DMS 273 (cell line): ENCODE measurements around the gene PARL.

Source experiments
- DNase-seq: peaks from one replicate; lab custom pipeline; 2025; ENCODE audit not compliant: unreplicated experiment; lab: John Stamatoyannopoulos, UW

The PARL gene

GRCh38 chr3:183862610-183863009 lies 22.1 kb downstream of the PARL start:
- DNase-seq: no peak

DNA sequence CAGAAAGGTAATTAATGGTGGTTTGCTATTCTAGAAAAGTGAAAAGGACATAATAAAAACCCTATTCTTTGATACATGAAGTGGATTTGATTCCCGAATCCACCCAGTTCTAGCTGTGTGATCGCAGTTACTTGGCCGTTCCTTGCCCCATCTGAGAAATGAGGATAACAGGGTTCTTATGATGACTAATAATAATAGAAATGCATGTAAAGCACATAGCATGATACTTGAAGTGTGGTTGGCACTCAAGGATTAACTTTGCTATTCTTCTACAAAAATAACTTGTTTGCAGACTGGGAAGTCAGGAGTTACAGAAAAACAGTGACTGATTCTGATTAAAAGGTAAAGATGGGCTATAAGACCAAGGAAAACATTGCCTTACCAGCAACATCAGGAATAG lies 26.8 kb downstream of the PARL start:
- no peak for DNase-seq

DNA sequence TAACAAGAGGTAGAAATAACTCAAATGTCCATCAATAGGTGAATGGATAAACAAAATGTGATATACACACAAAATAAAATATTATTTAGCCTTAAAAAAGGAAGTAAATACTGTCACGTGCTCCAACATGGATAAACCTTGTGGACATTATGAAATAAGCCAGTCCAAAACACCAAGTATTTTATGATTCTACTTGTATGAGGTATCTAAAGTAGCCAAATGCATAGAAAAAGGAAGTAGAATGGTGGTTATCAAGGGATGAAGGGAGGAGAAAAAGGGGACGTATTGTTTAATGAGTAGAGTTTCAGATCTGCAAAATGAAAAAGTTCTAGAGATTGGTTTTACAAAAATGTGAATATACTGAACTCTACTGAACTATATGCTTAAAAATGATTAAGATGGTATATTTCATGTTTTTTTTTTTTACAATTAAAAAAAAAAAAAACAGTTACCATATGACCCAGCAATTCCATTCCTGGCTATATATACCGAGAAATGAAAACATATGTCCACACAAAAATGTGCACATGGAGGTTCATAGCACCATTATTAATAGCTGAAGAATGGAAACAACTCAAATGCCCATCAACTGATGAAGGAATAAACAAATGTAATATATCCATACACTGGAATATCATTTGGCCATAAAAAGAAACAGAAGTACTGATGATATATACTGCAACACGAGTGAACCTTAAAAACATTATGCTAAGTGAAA lies 30.2 kb downstream of the PARL start:
- DNase-seq: no peak

GRCh38 chr3:183845608-183846288 lies 38.9 kb downstream of the PARL start:
- DNase-seq: no peak

GRCh38 chr3:183845090-183845489 lies 39.6 kb downstream of the PARL start:
- no peak for DNase-seq

DNA sequence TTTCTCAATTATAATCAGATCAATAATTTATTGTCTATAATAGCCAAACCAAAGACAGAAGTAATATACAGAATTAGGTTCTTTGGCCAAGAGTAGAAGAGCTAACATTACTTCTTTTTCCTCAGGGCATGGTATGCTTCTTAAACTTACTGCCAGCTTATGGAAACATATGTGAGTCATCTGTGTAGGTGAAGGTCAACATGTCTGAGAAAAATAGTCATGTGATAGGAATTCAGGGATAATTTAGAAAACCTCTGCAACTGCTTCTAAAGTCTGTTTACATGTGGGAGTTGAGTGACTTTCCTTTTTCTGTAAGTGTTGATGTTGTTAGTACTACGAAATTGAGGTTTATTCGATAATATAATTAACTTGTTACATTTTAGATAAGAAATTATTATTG lies 40.1 kb downstream of the PARL start:
- DNase-seq: no peak

DNA sequence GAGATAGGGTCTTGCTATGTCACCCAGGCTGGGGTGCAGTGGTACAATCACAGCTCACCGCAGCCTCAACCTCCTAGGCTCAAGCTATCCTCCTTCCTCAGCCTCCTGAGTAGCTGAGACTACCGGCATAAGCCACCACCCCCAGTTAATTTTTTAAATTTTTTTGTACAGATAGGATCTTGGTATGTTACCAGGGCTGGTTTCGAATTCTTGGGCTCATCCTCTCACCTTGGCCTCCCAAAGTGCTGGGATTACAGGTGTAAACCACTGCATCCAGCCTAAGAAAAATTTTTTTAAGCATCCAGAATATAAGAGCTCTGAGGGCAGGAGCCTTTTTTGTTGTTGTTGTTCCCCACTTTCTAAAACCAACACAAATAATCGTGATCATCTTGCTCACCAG lies 44.9 kb downstream of the PARL start:
- DNase-seq: no peak

DNA sequence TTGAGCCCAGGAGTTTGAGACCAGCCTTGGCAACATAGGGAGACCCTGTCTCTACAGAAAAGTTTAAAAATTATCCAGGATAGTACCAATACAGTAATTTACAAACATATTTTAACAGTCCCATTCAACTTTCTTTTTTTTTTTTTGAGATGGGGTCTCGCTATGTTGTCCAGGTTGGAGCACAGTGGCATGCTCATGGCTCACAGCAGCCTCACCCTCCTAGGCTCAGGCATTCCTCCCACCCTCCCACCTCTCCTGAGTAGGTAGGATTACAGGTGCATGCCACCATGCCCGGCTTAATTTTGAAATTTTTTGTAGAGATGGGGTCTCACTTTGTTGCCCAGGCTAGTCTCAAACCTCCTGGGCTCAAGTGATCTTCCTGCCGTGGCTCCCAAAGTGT lies 46.8 kb downstream of the PARL start:
- DNase-seq: no peak

GRCh38 chr3:183837390-183837789 lies 47.3 kb downstream of the PARL start:
- DNase-seq: no peak

GRCh38 chr3:183833516-183833915 lies 51.2 kb downstream of the PARL start:
- DNase-seq: no peak

DNA sequence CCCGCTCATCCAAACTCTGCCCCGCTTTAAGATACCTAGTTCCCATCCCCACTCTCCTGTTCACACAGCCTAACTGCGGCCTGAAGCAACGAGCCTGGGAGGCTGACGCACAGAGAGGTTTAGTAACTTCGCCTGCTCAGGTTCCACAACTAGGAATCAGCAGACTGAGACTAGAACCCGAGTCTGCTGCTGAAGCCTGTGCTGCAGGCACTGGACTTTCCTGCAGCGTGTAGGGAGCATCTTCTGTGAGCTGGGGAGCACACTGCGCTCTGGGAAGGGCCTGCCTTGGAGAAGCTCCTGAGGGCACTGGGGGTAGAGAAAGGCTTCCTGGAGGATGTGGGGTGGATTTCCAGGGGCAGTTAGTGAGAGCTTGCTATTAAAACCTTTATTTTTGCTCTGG lies 54.5 kb downstream of the PARL start:
- DNase-seq: no peak

GRCh38 chr3:183829466-183829865 lies 55.2 kb downstream of the PARL start:
- DNase-seq: no peak

DNA sequence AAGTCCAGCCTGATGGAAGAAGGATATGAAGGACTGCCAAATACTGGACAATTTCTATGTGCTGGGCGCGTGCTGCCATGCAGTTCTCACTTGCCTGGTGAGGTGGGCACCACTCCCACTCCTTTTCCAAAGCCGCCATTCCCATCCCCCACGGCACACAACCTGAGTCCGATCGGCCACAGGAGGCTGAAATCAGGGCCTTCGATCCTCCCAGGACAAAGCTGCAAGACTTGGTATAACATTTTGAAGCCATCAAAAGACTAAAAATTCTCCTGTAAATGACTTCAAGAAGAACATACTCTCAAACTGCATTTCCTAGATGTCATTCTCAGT lies 56.2 kb downstream of the PARL start:
- no peak for DNase-seq

DNA sequence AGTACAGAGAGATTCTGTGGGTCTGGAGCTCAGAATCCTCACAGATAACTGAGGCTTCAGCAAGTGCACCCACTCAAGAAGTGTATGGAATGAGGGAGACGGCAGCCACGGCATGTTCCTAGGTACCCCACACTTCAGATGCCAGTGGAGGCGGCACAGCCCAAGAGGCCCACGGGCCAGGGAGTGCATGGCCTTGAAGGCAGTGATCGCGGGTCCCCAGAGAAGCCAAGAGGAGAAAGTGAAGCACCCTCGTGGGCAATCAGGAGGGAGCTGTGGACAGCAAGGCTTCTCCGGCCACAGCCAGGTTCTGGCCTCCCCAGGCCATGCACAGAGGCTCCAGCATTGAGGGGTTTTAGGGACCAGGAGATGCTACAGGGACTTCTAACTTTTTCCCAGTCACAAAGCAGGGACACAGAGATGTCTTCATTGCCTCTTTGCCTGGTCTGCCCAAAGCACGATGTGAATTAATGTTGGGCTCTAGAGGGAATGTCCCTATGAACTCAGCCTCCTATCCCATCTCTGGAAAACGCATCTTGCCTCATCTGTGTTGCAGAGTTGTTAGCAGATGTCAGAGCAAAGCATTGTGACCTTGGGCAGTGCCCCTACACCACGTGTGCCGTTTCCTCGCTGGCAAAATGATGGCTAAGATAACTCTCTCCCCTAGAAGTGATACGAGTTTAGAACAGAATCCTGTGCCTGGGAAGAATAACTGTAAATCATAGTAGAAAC lies 56.7 kb downstream of the PARL start:
- DNase-seq: no peak

GRCh38 chr3:183826448-183827250 lies 58.0 kb downstream of the PARL start:
- peak; percentile 82 for DNase-seq

GRCh38 chr3:183825456-183826161 lies 59.1 kb downstream of the PARL start, which contains the start of gene MAP6D1:
TSS of gene MAP6D1 (minus strand) at chr3:183825577. CDS start at chr3:183825547, 30 bp downstream.
- DNase-seq: peak; percentile 95

- peak; percentile 69 for DNase-seq
These were observed 59.8 kb downstream of the PARL start for GRCh38 chr3:183824761-183825455.

DNA sequence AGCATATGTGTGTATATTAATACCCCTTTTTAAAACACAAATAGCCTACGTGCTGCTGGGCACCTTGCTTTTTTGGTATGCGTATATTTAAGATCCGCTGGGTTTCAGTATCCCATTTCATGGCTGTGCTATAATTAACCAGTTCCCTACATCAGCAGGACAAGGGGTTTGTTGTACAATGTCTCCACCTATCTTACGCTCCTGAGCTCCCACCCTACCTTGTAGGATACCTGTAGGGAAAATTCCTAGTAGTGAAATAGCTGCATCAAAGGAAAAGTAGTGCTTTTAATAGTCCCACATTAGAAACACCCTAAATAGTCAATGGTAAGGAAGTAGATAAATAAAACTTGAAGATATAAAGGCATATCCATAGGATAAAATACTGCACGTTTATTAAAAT lies 60.7 kb downstream of the PARL start:
- peak; percentile 66 for DNase-seq

GRCh38 chr3:183822631-183823030 lies 62.0 kb downstream of the PARL start:
- DNase-seq: peak; percentile 27

DNA sequence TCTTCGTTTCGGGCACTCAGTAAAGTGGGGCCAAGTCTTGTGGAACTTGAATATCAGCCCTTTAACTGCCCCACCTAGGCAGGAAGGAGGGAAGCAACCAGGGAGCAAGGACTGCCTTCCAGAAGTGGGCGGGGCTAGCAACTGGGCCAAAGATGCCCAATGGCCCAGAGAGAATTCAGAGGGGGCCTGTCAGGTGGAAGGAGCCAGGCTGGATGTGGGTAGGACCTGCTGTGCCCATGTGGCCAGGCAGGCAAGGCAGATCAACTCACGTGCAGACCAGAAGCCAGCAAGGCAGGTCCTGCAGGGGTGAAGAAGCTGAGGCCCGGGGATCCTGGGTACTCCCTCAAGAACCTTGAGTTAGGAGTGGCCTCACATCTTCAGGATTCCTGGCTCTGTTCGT lies 64.8 kb downstream of the PARL start:
- DNase-seq: peak; percentile 49
